GM21619 (cell line): ENCODE data around the gene SLC25A25.

Experiments used
- ATAC-seq: cut with Tn5 transposase; IDR thresholded peaks from one replicate; pipeline ENCODE4 v1.9.1; 2021; ENCODE audit not compliant: unreplicated experiment

Gene SLC25A25

DNA sequence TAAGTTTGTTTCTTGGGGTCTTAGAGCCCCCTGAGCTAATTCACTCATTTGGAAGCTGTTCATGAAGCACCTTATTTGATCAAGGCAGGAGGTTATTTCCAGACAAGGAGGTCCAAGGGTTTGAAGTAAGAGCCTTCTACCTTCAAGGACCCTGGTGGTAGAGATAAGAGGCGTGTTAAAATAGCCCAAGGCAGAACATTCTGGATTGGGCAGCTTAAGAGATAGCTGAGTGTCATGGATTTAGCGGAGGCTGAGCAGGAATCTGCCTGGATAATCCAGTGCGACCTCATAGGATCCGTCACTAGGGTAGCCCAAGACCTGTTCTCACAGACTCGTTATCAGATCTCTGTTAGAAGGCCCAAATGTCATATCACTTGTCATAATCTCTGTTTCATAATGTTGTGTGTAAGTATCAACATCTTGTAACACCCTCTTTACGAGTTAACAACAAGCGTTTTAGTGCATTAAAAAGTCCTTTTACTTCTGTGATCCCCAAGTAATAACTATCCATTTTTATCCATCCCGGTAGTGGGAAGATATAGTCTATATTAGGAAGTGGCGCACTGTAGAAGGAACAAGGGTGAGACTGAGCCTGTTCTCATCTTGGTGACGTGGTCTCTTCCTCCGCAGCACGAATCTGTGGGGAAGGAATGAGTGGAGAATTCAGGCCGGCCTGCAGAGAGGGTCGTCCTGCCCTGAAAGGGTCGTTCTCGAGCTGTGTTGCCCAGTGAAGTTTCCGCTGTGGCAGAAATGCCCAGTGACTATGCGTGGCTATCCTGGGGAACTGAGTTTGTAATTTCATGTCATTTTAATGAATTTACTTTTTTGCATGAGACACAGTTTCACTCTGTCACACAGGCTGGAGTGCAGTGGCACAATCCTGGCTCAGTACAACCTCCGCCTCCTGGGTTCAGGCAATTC is 28.8 kb downstream of the SLC25A25 start:
- no peak for ATAC-seq

DNA sequence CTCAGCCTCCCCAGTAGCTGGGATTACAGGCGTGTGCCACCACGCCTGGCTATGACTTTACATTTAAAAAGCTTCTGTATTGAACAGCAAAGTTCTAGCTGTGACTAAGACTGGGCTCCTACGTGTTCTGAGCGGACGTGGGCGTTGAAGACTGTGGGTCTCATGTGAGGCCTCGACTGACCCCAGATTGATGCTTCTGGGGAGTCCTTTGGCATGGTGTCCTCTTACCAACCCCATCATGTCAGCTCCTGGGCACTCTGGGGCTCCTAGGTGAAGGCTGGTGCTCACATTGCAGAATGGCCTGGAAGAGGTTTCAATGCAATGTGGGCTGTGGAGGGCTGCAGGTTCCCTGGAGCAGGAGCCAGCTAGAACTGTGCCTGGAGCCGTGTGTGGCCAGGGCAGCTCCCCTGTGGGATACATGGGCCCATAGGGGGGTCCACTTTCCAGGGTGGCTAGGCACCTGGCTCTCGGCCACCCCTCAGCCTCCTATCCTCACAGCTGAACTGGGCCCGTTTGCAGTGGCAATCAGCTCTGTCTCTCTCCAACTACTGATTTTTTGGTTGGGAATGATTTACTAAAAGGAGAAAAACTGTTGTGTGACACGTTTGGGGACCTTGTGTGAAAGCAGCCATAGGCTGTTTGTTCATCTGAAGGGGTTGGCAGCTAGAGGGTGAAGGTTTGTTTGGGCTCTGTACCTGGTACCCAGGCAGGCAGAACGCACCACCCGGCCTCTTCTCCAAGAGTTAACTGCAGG is 29.7 kb downstream of the SLC25A25 start:
- no peak for ATAC-seq

DNA sequence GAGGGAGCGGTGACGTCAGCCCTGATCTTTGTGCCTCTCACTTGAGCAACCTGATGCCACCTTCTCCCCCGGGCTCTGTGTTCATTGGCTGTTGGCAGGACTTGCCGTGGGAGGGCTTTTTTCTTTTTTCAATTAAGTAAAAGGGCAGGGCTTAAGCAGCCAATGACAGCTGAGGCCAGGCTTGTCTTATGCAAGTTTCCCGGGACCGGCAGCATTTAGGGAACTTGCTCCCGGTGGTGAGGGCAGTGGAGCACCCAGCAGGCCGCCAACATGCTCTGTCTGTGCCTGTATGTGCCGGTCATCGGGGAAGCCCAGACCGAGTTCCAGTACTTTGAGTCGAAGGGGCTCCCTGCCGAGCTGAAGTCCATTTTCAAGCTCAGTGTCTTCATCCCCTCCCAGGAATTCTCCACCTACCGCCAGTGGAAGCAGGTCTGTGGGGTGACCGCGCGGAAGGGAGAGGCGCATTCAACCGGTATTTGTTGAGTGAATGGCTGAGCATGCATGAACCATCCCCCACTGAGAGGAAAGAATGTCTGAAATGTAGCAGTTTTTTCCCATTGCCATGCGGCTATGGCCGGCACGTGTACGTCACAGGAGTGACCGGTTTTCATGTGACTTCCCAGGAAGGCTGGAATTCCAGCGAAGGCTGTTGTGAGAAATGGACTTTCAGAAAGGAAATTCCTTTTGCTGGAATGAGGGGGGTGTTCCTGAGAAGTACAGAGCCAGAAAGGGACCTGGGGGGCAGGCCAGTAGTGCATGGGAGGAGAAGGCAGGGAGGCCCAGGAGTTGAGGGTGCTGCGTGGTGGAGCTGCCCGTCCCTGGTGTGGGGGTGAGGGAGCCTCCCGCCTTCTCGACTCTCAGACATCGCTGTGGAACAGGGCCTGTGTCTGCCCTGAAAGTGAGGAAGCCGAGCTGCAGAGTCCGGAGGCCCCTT is 30.5 kb downstream of the SLC25A25 start:
- ATAC-seq: no peak

DNA sequence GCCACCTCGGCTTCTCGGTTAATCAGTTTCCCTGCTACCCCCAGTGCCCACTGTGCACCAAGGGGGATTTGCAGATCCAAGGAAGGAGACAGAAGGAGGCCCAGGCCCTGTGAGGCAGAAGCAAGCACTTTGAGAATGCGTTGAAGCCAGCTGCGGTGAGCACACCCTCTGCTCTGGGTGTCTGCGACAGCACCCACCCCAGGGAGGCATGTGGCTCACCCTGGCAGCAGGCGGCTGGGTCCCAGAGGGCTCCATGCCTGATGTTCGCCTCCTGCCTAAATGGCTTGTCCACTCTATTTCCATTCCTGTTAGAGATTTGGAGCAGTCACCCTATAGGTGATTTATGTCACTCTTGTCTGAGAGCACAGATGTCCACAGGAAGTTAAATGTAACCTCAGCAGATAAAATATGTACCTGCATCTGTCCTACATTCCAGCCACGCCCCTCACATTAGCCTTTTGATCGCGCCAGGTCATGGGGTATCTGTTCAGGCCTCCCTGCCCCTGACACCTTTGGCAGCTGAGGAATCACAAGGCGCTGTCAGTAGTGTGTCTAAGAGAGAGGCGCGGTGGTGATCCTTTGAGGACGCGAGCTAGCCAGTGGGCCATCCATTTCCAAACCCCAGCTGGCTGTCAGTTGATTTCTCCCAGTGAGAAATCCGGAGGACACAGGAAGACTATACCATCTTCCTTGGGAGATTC is 31.3 kb downstream of the SLC25A25 start:
- ATAC-seq: no peak

DNA sequence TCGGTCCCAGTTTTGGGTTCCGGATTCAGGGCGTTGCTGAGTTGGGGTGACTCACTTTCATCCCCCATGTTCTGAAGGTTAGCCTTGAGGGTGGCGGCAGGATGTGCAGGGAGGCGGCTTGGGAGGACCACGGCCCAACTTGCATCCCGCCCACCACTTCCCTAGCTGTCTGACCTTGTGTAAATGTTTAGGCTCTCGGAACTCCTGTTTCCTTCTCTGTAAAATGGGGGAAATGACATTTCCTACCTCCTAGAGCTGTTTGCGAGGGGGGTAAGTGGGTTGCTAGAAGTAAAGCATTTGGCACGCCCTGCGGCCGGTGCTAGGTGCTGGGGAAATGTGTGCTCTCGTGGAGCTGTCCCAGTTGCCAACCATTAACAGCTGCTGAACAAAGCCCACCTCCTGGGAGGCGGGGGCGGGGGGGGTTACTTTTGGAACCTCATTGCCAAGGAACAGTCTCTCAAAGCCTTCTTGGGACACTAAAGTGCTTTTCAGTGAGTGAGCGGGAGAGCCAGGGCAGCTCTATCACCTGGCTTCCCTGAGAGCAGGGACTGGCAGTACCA is 32.0 kb downstream of the SLC25A25 start:
- ATAC-seq: no peak

GRCh38 chr9:128100581-128100980 is 32.5 kb downstream of the SLC25A25 start:
- ATAC-seq: no peak

GRCh38 chr9:128101231-128101661 is 33.2 kb downstream of the SLC25A25 start:
- no peak for ATAC-seq

DNA sequence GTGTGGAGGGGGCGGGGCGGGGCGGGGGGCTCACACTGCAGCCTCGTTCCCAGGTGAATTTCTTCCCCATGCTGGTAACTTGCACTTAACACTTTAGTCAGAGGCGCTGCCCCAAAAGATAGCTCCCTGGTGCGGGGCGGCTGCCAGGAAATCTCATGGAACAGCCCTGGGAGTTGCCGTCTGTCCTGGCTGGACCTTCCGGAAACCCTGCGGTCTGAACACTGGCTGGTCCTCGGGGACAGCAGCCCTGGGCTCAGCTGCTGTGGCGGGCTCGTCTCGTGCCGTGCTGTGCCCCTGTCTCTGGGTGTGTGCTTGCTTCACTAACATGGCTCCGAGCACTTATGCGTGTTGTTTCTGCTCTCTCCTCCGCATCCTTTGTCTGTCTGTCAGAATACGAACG is 33.7 kb downstream of the SLC25A25 start:
- no peak for ATAC-seq

- ATAC-seq: no peak
Measured at GRCh38 chr9:128102196-128102595, 34.2 kb downstream of the SLC25A25 start.

DNA sequence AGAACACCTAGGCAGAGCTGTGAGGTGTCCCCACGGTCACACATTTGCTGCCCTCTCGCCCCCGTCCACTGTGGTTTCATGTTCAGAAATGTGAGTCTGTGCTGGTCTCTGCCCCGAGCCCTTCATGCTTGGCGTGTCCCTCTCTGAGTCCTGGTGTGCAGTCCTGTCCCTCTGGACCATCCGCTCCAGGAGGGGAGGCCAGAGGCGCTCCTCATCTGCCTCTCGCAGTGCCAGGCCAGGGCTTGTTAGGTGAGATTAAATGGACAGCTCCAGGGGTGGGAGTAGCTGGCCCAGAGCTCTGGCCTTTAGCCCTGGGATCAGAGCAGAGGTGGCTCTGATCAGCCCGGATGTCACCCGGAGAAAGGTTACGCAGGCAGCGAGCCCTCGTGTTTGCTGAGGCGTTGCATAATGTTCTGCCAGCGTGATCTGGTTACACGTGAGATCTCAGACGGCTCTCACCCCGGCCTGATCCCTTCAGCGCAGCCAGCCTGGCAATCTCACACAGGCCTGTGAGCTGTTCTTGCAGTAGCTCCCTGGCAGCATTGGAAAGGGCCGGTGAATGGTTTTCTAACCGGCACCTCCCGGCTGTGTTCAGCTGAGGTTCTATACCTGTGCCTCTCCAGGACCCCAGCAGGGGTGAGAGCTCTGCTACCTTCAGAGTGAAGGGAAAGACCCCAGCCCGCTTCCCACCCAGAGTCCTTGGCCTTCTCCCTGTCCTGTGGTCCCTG is 35.0 kb downstream of the SLC25A25 start:
- no peak for ATAC-seq

DNA sequence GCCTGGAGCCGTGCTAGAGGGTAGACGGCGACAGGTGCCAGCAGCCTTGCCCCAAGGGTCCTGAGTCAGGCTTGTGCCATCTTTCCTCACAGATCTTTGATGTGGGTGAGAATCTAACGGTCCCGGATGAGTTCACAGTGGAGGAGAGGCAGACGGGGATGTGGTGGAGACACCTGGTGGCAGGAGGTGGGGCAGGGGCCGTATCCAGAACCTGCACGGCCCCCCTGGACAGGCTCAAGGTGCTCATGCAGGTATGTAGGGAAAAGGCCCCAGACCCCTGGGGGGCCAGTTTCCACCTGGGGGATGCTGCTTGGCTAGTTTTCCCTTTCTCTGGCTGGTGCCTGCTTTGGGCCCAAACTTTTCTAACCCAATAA is 35.5 kb downstream of the SLC25A25 start:
- no peak for ATAC-seq

DNA sequence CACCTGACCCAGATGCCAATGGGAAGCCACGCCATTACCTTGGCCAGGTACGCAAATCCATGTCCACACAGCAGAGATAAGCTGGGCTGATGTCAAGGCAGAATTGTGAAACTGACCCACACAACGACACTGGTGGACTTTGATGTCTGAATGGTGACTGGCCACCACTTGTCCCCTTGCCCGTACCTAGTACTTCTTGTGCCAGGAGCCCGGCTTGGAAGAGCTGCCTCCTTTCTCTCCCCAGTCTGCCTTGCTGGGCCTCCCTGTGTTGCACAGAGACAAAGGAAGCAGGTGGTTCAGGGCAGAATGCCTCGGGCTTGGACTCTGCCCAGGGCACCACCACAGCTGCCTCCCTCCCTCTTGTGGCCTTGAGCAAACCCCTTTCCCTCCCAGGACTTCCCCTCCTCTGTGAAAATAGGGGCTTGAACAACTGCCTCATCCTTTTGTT is 36.2 kb downstream of the SLC25A25 start:
- ATAC-seq: no peak

DNA sequence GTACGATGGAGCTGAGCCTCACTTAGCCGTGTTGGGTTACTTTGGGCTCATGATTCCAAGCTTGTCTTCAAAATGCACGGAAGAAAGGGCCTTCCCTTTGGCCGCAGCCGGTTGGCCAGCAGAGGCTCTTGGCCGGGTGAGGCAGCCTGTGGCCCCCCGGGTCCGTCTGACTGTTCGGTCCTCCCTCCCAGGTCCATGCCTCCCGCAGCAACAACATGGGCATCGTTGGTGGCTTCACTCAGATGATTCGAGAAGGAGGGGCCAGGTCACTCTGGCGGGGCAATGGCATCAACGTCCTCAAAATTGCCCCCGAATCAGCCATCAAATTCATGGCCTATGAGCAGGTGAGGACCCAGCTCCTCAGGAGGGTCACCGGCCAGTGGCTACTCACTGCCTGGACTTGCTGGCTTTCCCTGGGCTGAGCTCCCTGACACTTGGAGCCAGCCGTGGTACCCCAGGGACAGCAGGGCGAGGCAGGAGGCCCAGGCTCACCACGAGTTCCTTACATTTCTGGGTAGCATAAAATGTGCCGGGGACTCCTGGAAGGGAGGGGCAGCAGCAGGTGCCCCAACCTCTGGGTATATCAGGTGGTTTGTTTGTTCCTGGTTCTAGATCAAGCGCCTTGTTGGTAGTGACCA is 37.6 kb downstream of the SLC25A25 start:
- no peak for ATAC-seq

GRCh38 chr9:128106181-128106939 is 38.3 kb downstream of the SLC25A25 start:
- ATAC-seq: no peak

DNA sequence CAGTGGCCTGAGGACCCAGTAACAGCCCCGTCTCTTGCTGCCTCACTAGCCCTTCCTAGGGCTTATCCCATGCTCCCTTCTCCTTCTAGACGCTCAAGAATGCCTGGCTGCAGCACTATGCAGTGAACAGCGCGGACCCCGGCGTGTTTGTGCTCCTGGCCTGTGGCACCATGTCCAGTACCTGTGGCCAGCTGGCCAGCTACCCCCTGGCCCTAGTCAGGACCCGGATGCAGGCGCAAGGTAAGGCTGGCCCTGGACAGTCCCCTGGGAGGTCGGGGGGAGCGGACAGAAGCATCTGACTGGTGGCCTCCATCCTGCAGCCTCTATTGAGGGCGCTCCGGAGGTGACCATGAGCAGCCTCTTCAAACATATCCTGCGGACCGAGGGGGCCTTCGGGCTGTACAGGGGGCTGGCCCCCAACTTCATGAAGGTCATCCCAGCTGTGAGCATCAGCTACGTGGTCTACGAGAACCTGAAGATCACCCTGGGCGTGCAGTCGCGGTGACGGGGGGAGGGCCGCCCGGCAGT is 39.0 kb downstream of the SLC25A25 start:
- ATAC-seq: no peak

DNA sequence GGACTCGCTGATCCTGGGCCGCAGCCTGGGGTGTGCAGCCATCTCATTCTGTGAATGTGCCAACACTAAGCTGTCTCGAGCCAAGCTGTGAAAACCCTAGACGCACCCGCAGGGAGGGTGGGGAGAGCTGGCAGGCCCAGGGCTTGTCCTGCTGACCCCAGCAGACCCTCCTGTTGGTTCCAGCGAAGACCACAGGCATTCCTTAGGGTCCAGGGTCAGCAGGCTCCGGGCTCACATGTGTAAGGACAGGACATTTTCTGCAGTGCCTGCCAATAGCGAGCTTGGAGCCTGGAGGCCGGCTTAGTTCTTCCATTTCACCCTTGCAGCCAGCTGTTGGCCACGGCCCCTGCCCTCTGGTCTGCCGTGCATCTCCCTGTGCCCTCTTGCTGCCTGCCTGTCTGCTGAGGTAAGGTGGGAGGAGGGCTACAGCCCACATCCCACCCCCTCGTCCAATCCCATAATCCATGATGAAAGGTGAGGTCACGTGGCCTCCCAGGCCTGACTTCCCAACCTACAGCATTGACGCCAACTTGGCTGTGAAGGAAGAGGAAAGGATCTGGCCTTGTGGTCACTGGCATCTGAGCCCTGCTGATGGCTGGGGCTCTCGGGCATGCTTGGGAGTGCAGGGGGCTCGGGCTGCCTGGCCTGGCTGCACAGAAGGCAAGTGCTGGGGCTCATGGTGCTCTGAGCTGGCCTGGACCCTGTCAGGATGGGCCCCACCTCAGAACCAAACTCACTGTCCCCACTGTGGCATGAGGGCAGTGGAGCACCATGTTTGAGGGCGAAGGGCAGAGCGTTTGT is 39.6 kb downstream of the SLC25A25 start:
- ATAC-seq: no peak
